Adrenal gland (tissue), 5 donors: ENCODE results near the gene PTH2.

Source experiments
- POLR2A ChIP-seq, 2 donors: fragments of 450-650 bp; IDR thresholded peaks; one replicate each; pipeline ENCODE4 v1.6.1; 2017; ENCODE audit warnings: antibody characterized with exemption in 2 of 2, mild to moderate bottlenecking in 2 of 2, moderate library complexity in 1 of 2
- TF ChIP-seq, protein P1 (sequence below), 6 experiments: fragments of 450-650 bp in 4 of 6; fragments of 200-600 bp in 2 of 6; sonication (generic) in 1 of 6; IDR thresholded peaks; 1 replicate in 5 of 6; 2 replicates in 1 of 6; pipeline versions ENCODE4 v1.5.1 to v1.8.0; 2016 to 2021; ENCODE audit warnings: antibody characterized with exemption in 6 of 6, mild to moderate bottlenecking in 2 of 6, moderate library complexity in 1 of 6
- donor health status: DM: no; HTN: no; CAD: no.

DNA sequence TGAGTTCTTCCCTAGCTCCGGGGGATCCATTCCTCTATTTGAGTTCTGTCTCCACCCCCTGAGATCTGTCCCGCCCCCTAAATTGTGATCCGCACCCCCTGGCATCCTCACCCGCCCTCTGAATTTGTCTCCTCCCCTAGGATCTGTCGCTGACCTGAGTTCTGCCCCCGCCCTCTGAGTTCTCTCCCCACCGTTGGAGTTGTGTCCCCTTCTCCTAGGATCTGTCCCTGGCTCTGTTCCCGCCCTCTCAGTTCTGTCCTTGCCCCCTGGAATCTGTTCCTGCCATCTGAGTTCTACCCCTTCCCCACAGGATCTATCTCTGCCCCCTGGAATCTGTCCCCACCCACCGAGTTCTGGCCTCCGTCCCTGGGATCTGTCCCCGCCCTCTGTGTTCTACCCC, 19.1 kb upstream of the PTH2 start:
- TF ChIP-seq POLR2A (IDR thresholded peaks at IDR 0.05), result no peak
- TF ChIP-seq, protein P1, sequence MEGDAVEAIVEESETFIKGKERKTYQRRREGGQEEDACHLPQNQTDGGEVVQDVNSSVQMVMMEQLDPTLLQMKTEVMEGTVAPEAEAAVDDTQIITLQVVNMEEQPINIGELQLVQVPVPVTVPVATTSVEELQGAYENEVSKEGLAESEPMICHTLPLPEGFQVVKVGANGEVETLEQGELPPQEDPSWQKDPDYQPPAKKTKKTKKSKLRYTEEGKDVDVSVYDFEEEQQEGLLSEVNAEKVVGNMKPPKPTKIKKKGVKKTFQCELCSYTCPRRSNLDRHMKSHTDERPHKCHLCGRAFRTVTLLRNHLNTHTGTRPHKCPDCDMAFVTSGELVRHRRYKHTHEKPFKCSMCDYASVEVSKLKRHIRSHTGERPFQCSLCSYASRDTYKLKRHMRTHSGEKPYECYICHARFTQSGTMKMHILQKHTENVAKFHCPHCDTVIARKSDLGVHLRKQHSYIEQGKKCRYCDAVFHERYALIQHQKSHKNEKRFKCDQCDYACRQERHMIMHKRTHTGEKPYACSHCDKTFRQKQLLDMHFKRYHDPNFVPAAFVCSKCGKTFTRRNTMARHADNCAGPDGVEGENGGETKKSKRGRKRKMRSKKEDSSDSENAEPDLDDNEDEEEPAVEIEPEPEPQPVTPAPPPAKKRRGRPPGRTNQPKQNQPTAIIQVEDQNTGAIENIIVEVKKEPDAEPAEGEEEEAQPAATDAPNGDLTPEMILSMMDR (IDR thresholded peaks at IDR 0.05), result no peak
